OCI-LY3 (cell line): ENCODE data around the gene CHST14.

Source experiments
- EZH2phosphoT487 ChIP-seq: fragments of 200-600 bp; shearing (Covaris generic); IDR thresholded peaks from 2 replicates; pipeline ENCODE4 v1.6.1; 2018; ENCODE audit warnings: antibody characterized with exemption, mixed run types, low read depth
- TF ChIP-seq, protein P1 (sequence below): fragments of 200-600, 300-600 bp; sonication (generic); IDR thresholded peaks from 2 replicates; pipeline ENCODE4 v1.5.1; 2014; ENCODE audit warnings: antibody characterized with exemption, low read length, low read depth

DNA sequence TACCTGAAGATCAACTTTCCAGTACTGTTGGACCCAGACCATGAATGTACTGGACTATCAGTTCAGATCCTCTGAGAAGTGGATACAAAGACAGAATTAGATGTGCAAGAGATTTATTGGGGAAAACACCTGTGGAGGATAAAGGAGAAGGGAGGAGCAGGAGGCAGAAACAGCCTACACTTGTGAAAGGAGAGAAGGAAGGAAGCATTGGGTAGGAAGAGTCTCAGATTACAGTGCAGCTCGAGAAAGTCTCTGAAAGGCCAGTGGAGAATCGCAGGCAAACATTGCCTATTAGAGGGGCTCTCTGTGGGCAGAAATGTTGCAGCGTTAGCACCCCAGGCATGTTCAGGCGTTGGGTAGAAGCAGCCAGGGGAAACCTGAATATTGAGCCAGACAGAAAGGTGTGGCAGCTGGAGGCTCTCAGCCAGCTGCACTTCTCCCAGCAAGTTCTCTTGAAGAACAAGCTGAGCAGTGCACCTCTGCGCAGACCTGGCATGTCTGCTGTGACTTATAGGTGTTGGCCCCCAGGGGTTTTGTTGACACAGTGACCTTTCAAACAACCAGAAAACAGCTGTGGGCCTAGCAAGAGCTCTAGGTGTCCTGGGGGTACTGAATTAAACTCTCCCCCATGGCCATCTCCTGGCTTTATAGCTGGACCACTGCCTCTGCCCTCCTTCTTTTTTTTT is 7.0 kb downstream of the CHST14 start:
- no peak for TF ChIP-seq EZH2phosphoT487
- TF ChIP-seq, protein P1, sequence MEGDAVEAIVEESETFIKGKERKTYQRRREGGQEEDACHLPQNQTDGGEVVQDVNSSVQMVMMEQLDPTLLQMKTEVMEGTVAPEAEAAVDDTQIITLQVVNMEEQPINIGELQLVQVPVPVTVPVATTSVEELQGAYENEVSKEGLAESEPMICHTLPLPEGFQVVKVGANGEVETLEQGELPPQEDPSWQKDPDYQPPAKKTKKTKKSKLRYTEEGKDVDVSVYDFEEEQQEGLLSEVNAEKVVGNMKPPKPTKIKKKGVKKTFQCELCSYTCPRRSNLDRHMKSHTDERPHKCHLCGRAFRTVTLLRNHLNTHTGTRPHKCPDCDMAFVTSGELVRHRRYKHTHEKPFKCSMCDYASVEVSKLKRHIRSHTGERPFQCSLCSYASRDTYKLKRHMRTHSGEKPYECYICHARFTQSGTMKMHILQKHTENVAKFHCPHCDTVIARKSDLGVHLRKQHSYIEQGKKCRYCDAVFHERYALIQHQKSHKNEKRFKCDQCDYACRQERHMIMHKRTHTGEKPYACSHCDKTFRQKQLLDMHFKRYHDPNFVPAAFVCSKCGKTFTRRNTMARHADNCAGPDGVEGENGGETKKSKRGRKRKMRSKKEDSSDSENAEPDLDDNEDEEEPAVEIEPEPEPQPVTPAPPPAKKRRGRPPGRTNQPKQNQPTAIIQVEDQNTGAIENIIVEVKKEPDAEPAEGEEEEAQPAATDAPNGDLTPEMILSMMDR = no peak
